ENCODE data around the gene HOXB3.
"Not testable (repeated sequence)": the region's sequence is repeated elsewhere in the genome, so short reads cannot be mapped to it uniquely, and the experiment has no call there.

The HOXB3 gene

GRCh38 chr17:48535793-48536559, 54.1 kb downstream of the HOXB3 start:
- H3K23ac ChIP-seq (ENCODE audit: low read length), result not testable (repeated sequence)

GRCh38 chr17:48532261-48532660, 57.8 kb downstream of the HOXB3 start:
- Histone ChIP-seq H3K23ac (ENCODE audit: low read length) (no peak overlapping the region), H3K4ac (ENCODE audit: low read depth, low read length) (no peak overlapping the region), H4K5ac (ENCODE audit: low read length) (no peak overlapping the region), H4K8ac (ENCODE audit: low read depth, low read length) (no peak overlapping the region), H3K56ac (ENCODE audit: low read length) (no peak overlapping the region), H2BK15ac (replicated peaks; ENCODE audit: low read depth) (no peak overlapping the region), H3K79me1 (ENCODE audit: low read length) (no peaks in the 10 kb centered on the region), H3K4me2 (ENCODE audit: low read length) (no peak overlapping the region), H3K27me3 (ENCODE audit: insufficient read depth, low read length, poor library complexity) (peaks cover 41% of the 10 kb centered on the region), H3K9ac (ENCODE audit: low read length) (no peak overlapping the region), H3K18ac (ENCODE audit: low read length) (no peak overlapping the region), H3K79me2 (ENCODE audit: control insufficient read depth, insufficient read depth, low read length) (no peaks in the 10 kb centered on the region), H3K36me3 (ENCODE audit: control insufficient read depth, insufficient read depth, low read length) (no peaks in the 10 kb centered on the region), H3K27ac (ENCODE audit: low read depth, low read length) (no peak overlapping the region), H3K4me3 (ENCODE audit: low read length) (no peak overlapping the region), H2AK5ac (ENCODE audit: low read length) (no peak overlapping the region), H3K4me1 (ENCODE audit: control insufficient read depth, low read depth, low read length) (peaks cover 4% of the 10 kb centered on the region), H2BK120ac (ENCODE audit: low read depth, low read length) (no peak overlapping the region), H2BK5ac (ENCODE audit: low read length) (no peak overlapping the region)
- DNase-seq, result no peak
- WGBS (ENCODE audit: extremely low coverage, insufficient coverage, low lambda C conversion rate), result no CpG with 5 or more reads among the region's 8 CpGs

More at GRCh38 chr17:48535793-48536559, 54.1 kb downstream of the HOXB3 start:
- not testable (repeated sequence) for H3K4me2 ChIP-seq (ENCODE audit: low read length); H3K4ac ChIP-seq (ENCODE audit: low read depth, low read length); H2BK15ac ChIP-seq (replicated peaks; ENCODE audit: low read depth); H2BK120ac ChIP-seq (ENCODE audit: low read depth, low read length); H3K27ac ChIP-seq (ENCODE audit: low read depth, low read length); H3K4me1 ChIP-seq (ENCODE audit: control insufficient read depth, low read depth, low read length); H2AK5ac ChIP-seq (ENCODE audit: low read length); H3K36me3 ChIP-seq (ENCODE audit: control insufficient read depth, insufficient read depth, low read length); H3K79me1 ChIP-seq (ENCODE audit: low read length); H3K56ac ChIP-seq (ENCODE audit: low read length); H2BK5ac ChIP-seq (ENCODE audit: low read length); H3K18ac ChIP-seq (ENCODE audit: low read length); DNase-seq; H4K5ac ChIP-seq (ENCODE audit: low read length); H3K4me3 ChIP-seq (ENCODE audit: low read length); H4K8ac ChIP-seq (ENCODE audit: low read depth, low read length); H3K79me2 ChIP-seq (ENCODE audit: control insufficient read depth, insufficient read depth, low read length); H3K9ac ChIP-seq (ENCODE audit: low read length)
- WGBS (ENCODE audit: extremely low coverage, insufficient coverage, low lambda C conversion rate), result no CpG with 5 or more reads among the region's 9 CpGs
- peaks cover 27% of the 10 kb centered on the region for H3K27me3 ChIP-seq (ENCODE audit: insufficient read depth, low read length, poor library complexity)

DNA sequence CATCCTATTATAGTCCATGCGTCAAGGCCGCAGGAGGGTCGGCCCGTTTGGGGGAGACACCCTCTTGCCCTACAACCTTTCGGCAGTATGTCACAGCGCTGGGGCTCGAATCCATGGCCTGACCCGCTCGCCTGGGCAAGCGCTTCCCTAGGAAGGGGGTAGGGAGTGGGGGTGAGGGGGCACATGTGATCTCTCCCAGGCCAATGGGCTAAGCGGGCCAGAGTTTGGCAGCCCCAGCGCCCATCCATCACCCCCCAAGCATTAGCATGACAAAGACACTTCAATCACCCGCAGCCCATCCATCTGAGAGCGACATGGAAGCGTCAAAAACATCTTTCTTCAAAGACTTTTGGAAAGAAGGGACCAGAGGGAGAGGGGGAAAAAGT, 59.2 kb downstream of the HOXB3 start, which contains the start of gene HOXB1:
Gene HOXB1, minus strand, starts transcription at position 125 of the 386 bp plus-strand sequence. Its CDS starts 107 bp downstream, at position 18.
- WGBS (ENCODE audit: extremely low coverage, insufficient coverage, low lambda C conversion rate), result no CpG with 5 or more reads among the region's 15 CpGs
- H3K18ac ChIP-seq (ENCODE audit: low read length), result no peak within 1 kb of the TSS
- no peak within 1 kb of the TSS for H3K4ac ChIP-seq (ENCODE audit: low read depth, low read length)
- no peak within 1 kb of the TSS for H4K8ac ChIP-seq (ENCODE audit: low read depth, low read length)
- peaks cover 5% of the 10 kb centered on the region for H3K4me1 ChIP-seq (ENCODE audit: control insufficient read depth, low read depth, low read length)
- H3K79me2 ChIP-seq (ENCODE audit: control insufficient read depth, insufficient read depth, low read length), result no peaks in the 10 kb centered on the region
- H2BK5ac ChIP-seq (ENCODE audit: low read length), result no peak within 1 kb of the TSS
- H2BK15ac ChIP-seq (replicated peaks; ENCODE audit: low read depth), result no peak within 1 kb of the TSS
- no peak within 1 kb of the TSS for H2BK120ac ChIP-seq (ENCODE audit: low read depth, low read length)
- no peak within 1 kb of the TSS for H3K27ac ChIP-seq (ENCODE audit: low read depth, low read length)
- H3K27me3 ChIP-seq (ENCODE audit: insufficient read depth, low read length, poor library complexity), result peaks cover 50% of the 10 kb centered on the region
- H3K23ac ChIP-seq (ENCODE audit: low read length), result peak within 1 kb of the TSS; percentile 45
- H3K4me3 ChIP-seq (ENCODE audit: low read length), result no peak within 1 kb of the TSS
- no peak within 1 kb of the TSS for H3K9ac ChIP-seq (ENCODE audit: low read length)
- H3K56ac ChIP-seq (ENCODE audit: low read length), result no peak within 1 kb of the TSS
- H2AK5ac ChIP-seq (ENCODE audit: low read length), result no peak within 1 kb of the TSS
- H3K36me3 ChIP-seq (ENCODE audit: control insufficient read depth, insufficient read depth, low read length), result no peaks in the 10 kb centered on the region
- DNase-seq, result no peak
- no peak within 1 kb of the TSS for H3K4me2 ChIP-seq (ENCODE audit: low read length)
- H4K5ac ChIP-seq (ENCODE audit: low read length), result no peak within 1 kb of the TSS
- H3K79me1 ChIP-seq (ENCODE audit: low read length), result no peaks in the 10 kb centered on the region

GRCh38 chr17:48530208-48530886, 59.7 kb downstream of the HOXB3 start:
- WGBS (ENCODE audit: extremely low coverage, insufficient coverage, low lambda C conversion rate), result no CpG with 5 or more reads among the region's 37 CpGs
- Histone ChIP-seq H4K5ac (ENCODE audit: low read length) (no peak overlapping the region), H3K4me3 (ENCODE audit: low read length) (no peak overlapping the region), H4K8ac (ENCODE audit: low read depth, low read length) (no peak overlapping the region), H3K18ac (ENCODE audit: low read length) (no peak overlapping the region), H2BK120ac (ENCODE audit: low read depth, low read length) (no peak overlapping the region), H3K27me3 (ENCODE audit: insufficient read depth, low read length, poor library complexity) (peaks cover 51% of the 10 kb centered on the region), H3K4me1 (ENCODE audit: control insufficient read depth, low read depth, low read length) (peaks cover 5% of the 10 kb centered on the region), H3K56ac (ENCODE audit: low read length) (no peak overlapping the region), H3K9ac (ENCODE audit: low read length) (no peak overlapping the region), H2BK15ac (replicated peaks; ENCODE audit: low read depth) (no peak overlapping the region), H2AK5ac (ENCODE audit: low read length) (no peak overlapping the region), H2BK5ac (ENCODE audit: low read length) (no peak overlapping the region), H3K4ac (ENCODE audit: low read depth, low read length) (no peak overlapping the region), H3K36me3 (ENCODE audit: control insufficient read depth, insufficient read depth, low read length) (no peaks in the 10 kb centered on the region), H3K27ac (ENCODE audit: low read depth, low read length) (no peak overlapping the region), H3K79me2 (ENCODE audit: control insufficient read depth, insufficient read depth, low read length) (no peaks in the 10 kb centered on the region), H3K4me2 (ENCODE audit: low read length) (no peak overlapping the region), H3K79me1 (ENCODE audit: low read length) (no peaks in the 10 kb centered on the region), H3K23ac (ENCODE audit: low read length) (peak overlapping the region; percentile 45)
- no peak for DNase-seq

DNA sequence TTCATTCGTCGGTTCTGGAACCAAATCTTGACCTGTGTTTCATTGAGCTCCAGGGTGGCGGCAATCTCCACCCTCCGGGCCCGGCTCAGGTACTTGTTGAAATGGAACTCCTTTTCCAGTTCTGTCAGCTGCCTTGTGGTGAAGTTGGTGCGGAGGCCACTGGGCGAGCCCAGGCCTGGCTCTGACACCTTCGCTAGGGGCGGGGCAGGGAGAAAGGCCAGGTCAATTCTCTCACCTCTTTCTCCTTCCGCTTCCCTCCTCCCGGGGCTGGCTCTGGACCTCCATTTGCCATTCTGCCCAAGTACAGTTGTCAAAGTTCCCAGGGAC, 60.4 kb downstream of the HOXB3 start:
- no peak overlapping the region for H2BK120ac ChIP-seq (ENCODE audit: low read depth, low read length)
- H3K4me3 ChIP-seq (ENCODE audit: low read length), result no peak overlapping the region
- no peak overlapping the region for H2AK5ac ChIP-seq (ENCODE audit: low read length)
- H3K56ac ChIP-seq (ENCODE audit: low read length), result no peak overlapping the region
- H4K8ac ChIP-seq (ENCODE audit: low read depth, low read length), result no peak overlapping the region
- no peaks in the 10 kb centered on the region for H3K36me3 ChIP-seq (ENCODE audit: control insufficient read depth, insufficient read depth, low read length)
- no peak overlapping the region for H3K4ac ChIP-seq (ENCODE audit: low read depth, low read length)
- H2BK15ac ChIP-seq (replicated peaks; ENCODE audit: low read depth), result no peak overlapping the region
- H4K5ac ChIP-seq (ENCODE audit: low read length), result no peak overlapping the region
- peaks cover 5% of the 10 kb centered on the region for H3K4me1 ChIP-seq (ENCODE audit: control insufficient read depth, low read depth, low read length)
- no peak for DNase-seq
- no peak overlapping the region for H3K23ac ChIP-seq (ENCODE audit: low read length)
- peaks cover 54% of the 10 kb centered on the region for H3K27me3 ChIP-seq (ENCODE audit: insufficient read depth, low read length, poor library complexity)
- H2BK5ac ChIP-seq (ENCODE audit: low read length), result no peak overlapping the region
- H3K79me2 ChIP-seq (ENCODE audit: control insufficient read depth, insufficient read depth, low read length), result no peaks in the 10 kb centered on the region
- H3K18ac ChIP-seq (ENCODE audit: low read length), result no peak overlapping the region
- H3K27ac ChIP-seq (ENCODE audit: low read depth, low read length), result no peak overlapping the region
- WGBS (ENCODE audit: extremely low coverage, insufficient coverage, low lambda C conversion rate), result no CpG with 5 or more reads among the region's 11 CpGs
- no peak overlapping the region for H3K4me2 ChIP-seq (ENCODE audit: low read length)
- H3K79me1 ChIP-seq (ENCODE audit: low read length), result no peaks in the 10 kb centered on the region
- H3K9ac ChIP-seq (ENCODE audit: low read length), result no peak overlapping the region
